GM12872 (cell line): ENCODE data around the gene ZNF652.

ENCODE experiments used
- CTCF ChIP-seq: IDR thresholded peaks from 3 replicates; pipeline ENCODE4 v1.5.1; 2011; ENCODE audit warnings: low read depth, mild to moderate bottlenecking, low read length, moderate library complexity; ENCODE audit not compliant: insufficient read depth

ZNF652 gene

DNA sequence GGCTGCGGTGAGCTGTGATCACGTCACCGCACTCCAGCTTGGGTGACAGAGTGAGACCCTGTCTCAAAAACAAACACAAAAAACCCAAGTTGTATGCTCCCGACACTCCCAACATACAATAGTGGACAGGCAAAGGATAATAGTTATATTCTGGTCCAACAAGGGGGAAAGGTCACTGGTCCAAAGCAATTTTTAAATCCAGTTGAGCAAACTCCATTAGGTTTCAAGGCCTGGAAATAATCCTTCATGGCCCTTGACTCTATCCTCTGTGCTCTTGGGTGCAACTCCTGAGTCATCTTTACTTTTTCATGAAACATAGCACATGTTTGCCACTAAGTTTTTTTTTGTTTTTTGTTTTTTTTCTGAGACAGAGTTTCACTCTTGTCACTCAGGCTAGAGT is 81.1 kb downstream of the ZNF652 start:
- TF ChIP-seq CTCF, result no peak

GRCh38 chr17:49280061-49280460 is 82.0 kb downstream of the ZNF652 start:
- TF ChIP-seq CTCF, result no peak

DNA sequence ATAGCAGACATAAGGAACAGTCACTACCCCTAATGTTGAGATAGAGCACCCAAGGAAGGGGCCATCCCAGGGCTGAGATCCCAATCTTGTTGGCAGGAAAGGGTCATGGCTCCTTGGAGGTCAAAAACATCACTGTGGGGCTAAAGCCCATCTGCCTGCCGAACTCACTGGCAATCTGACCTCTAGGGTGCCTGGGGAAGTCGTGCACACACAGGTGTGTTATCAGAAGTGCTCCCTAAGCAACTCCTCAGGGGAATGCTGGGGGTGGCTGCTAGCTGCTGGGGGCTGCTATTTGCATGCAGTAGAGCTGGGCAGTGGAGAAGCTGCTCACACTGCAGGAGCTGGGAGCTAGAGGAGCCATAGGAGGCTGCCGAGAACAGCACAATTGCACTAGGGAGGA is 84.0 kb downstream of the ZNF652 start:
- TF ChIP-seq CTCF, result no peak

GRCh38 chr17:49277638-49278037 is 84.4 kb downstream of the ZNF652 start:
- TF ChIP-seq CTCF, result no peak

GRCh38 chr17:49269356-49269755 is 92.7 kb downstream of the ZNF652 start:
- TF ChIP-seq CTCF, result no peak

DNA sequence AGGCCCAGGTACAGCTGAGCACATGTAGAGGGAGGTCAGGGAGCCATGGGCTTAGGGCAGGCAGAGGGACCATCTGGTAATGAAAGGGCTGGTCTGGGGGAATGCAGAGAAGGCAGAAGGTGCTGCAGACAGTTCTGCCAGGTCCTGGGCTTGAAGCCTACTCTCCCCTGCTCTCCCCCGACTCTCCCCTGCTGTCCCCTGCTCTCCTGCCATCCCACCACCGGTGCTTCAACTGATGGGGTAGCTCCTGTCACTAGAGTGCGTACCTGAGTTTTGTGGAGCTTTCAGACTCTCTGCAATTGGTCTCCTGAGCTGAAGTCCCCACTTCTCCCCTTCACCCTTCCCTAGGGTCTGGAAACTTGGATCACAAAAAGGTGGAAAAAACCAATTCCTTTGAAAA is 94.1 kb downstream of the ZNF652 start:
- no peak for TF ChIP-seq CTCF

DNA sequence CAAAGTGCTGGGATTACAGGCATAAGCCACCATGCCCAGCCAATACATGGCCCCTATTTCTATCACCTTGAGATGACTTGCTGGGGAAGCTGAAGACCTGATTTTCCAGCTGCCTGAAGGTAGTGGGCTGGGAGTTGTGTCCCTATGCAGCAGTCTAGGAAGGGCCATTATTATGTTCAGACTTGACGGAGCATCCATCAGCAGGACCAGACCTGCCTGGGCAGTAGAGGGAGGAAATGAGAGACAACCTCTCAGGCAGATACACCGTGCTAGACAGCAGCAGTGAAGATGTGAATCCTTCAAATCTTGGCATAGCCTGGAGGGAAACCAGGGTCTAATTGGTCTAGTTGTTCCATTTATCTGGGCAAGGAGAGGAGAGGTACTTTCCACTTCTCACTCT is 95.8 kb downstream of the ZNF652 start:
- TF ChIP-seq CTCF, result no peak

- no peak for TF ChIP-seq CTCF
Measured at GRCh38 chr17:49260817-49261291, 101.2 kb downstream of the ZNF652 start.
